ENCODE results near the gene EIF1AX.
"Not testable (repeated sequence)": the region's sequence is repeated elsewhere in the genome, so short reads cannot be mapped to it uniquely, and the experiment has no call there.

The EIF1AX gene

GRCh38 chrX:20127440-20127839 lies 14.2 kb downstream of the EIF1AX start:
- not testable (repeated sequence) for DNase-seq (ENCODE audit: low read depth in 1 of 2, low spot score in 1 of 2)

GRCh38 chrX:20126833-20127232 lies 14.8 kb downstream of the EIF1AX start:
- DNase-seq (ENCODE audit: low read depth in 1 of 2, low spot score in 1 of 2), result not testable (repeated sequence)

GRCh38 chrX:20124964-20125363 lies 16.7 kb downstream of the EIF1AX start:
- no peak for DNase-seq (ENCODE audit: low read depth in 1 of 2, low spot score in 1 of 2)

- no peak for DNase-seq (ENCODE audit: low read depth in 1 of 2, low spot score in 1 of 2)
Observed at GRCh38 chrX:20118065-20118824, 23.4 kb downstream of the EIF1AX start.

- no peak for DNase-seq (ENCODE audit: low read depth in 1 of 2, low spot score in 1 of 2)
Observed at GRCh38 chrX:20116577-20117240, 24.9 kb downstream of the EIF1AX start, which contains the start of gene MAP7D2. TSS of gene MAP7D2 (minus strand) at chrX:20116907. CDS start at chrX:20116879, 28 bp downstream.

- no peak for DNase-seq (ENCODE audit: low read depth in 1 of 2, low spot score in 1 of 2)
Observed at GRCh38 chrX:20116087-20116576, 25.5 kb downstream of the EIF1AX start.

GRCh38 chrX:20112022-20112774 lies 29.4 kb downstream of the EIF1AX start:
- DNase-seq (ENCODE audit: low read depth in 1 of 2, low spot score in 1 of 2), result no peak

GRCh38 chrX:20111271-20111670 lies 30.4 kb downstream of the EIF1AX start:
- no peak for DNase-seq (ENCODE audit: low read depth in 1 of 2, low spot score in 1 of 2)

GRCh38 chrX:20101934-20102581 lies 39.6 kb downstream of the EIF1AX start:
- no peak for DNase-seq (ENCODE audit: low read depth in 1 of 2, low spot score in 1 of 2)

GRCh38 chrX:20091499-20091898 lies 50.1 kb downstream of the EIF1AX start:
- DNase-seq (ENCODE audit: low read depth in 1 of 2, low spot score in 1 of 2), result no peak

- no peak for DNase-seq (ENCODE audit: low read depth in 1 of 2, low spot score in 1 of 2)
Observed at GRCh38 chrX:20089845-20090244, 51.8 kb downstream of the EIF1AX start.

- no peak for DNase-seq (ENCODE audit: low read depth in 1 of 2, low spot score in 1 of 2)
Observed at GRCh38 chrX:20080277-20080676, 61.4 kb downstream of the EIF1AX start.
